Parietal lobe (tissue), 1 donor: ENCODE results near the gene TSC22D1. TPM values are rescaled to one million over a fixed set of nuclear protein-coding genes. Genes with fewer than 3 reads are reported as not detected.

Source experiments
- total RNA-seq: library from RNA; depleted of rRNA; stranded (reverse); fragments of >200 nt; gene quantifications from one replicate; pipeline ENCODE4 v1.2.3, GENCODE V29; 2014

The TSC22D1 gene
- total RNA-seq = 293 TPM

DNA sequence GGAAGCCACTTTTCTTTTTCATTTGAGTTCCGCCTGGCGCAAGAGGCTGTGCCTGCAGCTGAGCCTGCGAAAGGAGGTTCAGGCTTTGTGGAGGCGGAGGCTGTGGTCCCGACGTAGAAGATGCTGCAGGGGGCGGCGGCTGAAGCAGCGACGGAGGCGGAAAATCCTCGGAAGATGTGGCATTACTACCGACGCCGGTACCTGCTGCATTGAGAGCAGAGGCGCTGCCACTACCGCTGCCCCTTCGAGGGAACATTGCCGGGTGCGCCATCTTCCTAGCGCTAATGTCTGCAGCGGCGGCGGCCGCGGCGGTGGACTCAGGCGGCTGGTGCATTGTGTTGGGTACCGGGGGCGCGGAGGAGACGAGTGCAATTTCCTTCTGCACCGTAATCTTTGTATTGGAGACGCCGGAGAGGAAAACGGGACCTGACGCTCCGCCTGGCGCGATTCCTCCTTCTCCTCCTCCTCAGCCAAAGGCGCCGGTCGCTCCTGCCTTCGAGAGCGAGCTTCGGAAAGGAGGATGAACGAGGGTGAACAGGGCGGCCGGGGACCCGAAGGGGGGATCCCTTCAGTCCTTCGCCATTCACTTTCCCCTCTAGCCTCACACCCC, at the start of gene TSC22D1:
Gene TSC22D1 (minus strand): TSS at position 590 of the 610 bp plus-strand sequence. CDS start 256 bp downstream, at position 334.

Other genes with a start within 250 kb of the TSC22D1 start
- 28.8 TPM for gene SERP2, start 202.5 kb downstream of the TSC22D1 start, total RNA-seq